HG02588 (cell line): Measurements from ENCODE around the gene GOLT1A.
"Not testable (repeated sequence)": the region's sequence is repeated elsewhere in the genome, so short reads cannot be mapped to it uniquely, and the experiment has no call there.

Source experiments
- ATAC-seq: cut with Tn5 transposase; IDR thresholded peaks from one replicate; pipeline ENCODE4 v1.9.1; 2021; ENCODE audit warnings: mild to moderate bottlenecking, moderate library complexity; ENCODE audit not compliant: unreplicated experiment

Gene GOLT1A

GRCh38 chr1:204249736-204250427 is 36.1 kb upstream of the GOLT1A start:
- no peak for ATAC-seq

DNA sequence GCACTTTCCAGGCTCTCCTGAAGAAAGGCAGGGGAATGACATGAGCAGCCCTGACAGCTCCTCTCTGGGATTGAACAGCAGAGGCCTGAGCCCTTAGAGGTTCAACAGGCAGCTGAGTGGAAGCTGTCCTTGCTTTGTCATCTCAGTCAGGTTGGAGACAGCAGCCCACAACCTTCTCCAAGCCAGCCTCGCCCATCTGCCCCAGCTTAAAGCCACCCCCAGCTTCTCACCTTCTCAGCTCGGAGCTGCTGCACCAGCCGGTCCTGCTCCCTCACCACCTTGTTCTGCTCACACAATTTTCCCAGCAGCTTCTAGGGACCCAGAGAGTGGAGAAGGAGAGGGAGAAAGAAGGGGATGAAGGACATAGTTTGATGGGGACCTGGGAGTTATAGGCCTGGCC is 35.2 kb upstream of the GOLT1A start:
- ATAC-seq: no peak

DNA sequence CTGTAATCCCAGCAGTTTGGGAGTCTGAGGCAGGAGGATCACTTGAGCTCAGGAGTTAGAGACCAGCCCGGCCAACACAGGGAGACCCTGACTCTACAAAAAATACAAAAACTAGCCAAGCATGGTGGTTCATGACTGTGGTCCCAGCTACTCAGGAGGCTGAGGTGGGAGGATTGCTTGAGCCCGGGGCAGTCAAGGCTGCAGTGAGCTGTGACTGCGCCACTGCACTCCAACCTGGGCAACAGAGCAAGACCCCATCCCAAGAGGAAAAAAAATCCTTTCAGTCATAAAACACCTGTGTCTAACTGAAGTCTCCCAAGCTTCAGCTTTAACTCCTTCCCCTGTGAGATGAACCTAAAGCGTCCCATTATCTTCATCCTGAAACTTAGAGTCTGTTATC is 33.1 kb upstream of the GOLT1A start:
- ATAC-seq: no peak

GRCh38 chr1:204242920-204243319 is 29.1 kb upstream of the GOLT1A start:
- no peak for ATAC-seq

GRCh38 chr1:204241914-204242313 is 28.1 kb upstream of the GOLT1A start:
- no peak for ATAC-seq

DNA sequence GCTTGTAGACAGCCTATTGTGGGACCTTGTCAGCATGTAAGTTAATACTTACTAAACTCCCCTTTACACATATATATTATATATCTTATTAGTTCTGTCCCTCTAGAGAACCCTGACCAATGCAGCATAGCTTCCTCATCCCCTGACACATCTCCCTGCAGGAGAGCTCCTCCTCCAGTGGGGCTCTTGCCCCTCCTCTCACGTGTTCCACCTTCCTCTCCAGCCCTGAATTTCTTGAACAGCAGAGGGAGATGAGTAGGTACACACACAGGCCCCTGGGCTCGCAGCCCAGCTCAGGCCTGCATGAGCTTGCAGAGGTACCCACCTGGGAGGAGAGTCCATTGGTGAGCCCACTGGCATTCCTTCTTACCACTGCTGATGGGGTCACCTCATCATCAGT is 27.3 kb upstream of the GOLT1A start:
- ATAC-seq: no peak

DNA sequence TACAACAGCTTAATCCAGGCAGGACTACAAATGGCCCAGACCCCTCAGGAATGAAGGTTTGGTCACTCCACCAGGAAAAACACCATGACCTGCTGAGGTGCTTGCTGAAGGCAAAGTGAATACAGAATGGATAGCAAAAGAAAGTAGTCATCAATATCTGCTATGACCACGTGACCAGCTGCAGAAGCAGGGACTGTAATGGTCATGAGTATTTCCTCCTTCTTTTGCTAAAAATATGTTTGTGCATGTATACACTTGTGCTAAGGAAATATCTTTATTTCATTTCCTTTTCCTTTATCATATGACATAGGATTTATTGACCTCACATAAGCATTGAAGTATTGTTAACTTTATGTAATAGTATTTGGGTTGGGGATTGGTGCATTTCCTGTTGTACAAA is 26.4 kb upstream of the GOLT1A start:
- no peak for ATAC-seq

GRCh38 chr1:204239401-204239800 is 25.6 kb upstream of the GOLT1A start:
- ATAC-seq: not testable (repeated sequence)

DNA sequence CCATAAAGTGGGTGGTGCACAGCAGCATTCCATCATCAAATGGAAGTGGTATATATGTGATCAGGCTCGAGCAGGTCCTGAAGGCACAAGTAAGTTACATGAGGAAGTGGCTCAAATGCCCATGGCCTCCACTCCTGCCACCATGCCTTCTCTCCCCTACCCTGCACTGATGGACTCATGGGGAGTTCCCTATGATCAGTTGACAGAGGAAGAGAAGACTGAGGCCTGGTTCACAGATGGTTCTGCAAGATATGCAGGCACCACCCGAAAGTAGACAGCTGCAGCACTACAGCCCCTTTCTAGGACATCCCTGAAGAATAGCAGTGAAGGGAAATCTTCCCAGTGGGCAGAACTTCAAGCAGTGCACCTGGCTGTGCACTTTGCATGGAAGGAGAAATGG is 24.7 kb upstream of the GOLT1A start:
- ATAC-seq: not testable (repeated sequence)

DNA sequence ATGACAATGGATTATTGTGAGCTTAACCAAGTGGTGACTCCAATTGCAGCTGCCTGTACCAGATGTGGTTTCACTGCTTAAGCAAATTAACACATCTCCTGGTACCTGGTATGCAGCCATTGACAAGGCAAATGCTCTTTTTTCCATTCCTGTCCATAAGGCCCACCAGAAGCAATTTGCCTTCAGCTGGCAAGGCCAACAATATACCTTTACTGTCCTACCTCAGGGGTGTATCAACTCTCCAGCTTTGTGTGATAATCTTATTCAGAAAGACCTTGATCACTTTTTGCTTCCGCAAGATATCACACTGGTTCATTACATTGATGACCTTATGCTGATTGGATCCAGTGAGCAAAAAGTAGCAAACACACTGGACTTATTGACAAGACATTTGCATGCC is 23.7 kb upstream of the GOLT1A start:
- not testable (repeated sequence) for ATAC-seq

- no peak for ATAC-seq
These were observed 18.7 kb upstream of the GOLT1A start for GRCh38 chr1:204232526-204232925.

GRCh38 chr1:204230211-204230610 is 16.4 kb upstream of the GOLT1A start:
- no peak for ATAC-seq

GRCh38 chr1:204228896-204229295 is 15.1 kb upstream of the GOLT1A start:
- ATAC-seq: no peak

DNA sequence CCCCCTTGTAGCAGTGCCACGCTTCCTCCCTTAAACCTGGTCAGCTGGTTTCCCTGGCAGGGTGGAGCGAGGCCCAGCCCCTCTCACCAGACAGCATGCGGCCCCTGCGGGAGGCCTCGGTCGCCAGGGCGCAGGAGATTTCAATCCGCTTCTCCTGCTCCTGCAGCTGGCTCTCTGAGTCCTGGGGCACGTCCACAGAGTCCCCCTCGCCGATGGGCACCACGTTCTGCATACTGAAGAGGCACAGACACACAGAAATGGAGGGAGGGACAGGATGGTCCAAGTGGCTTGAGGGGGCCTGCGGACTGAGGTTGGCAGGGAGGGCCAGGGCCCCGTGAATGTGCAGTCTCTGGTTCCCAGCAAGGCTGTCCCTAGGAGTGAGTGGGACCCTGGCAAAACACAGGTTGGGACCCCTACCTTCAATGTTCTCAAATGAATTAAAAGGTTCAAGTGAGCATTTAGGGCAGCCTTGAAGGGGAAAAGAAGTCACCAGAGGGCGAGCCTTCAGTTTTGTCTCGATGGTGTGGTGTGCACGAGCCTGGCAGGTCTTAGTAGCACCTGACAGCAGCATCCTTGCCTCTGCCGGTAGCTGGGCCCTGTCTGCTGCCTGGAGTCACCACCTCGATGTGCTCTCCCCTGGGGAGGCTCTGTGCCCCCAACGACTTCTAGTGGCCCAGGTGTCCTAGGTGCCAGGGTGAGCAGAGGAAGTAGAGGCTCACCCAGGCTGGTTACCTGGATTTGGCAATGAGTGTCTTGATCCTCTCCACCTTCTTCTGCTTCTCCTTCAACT is 14.4 kb upstream of the GOLT1A start:
- no peak for ATAC-seq

DNA sequence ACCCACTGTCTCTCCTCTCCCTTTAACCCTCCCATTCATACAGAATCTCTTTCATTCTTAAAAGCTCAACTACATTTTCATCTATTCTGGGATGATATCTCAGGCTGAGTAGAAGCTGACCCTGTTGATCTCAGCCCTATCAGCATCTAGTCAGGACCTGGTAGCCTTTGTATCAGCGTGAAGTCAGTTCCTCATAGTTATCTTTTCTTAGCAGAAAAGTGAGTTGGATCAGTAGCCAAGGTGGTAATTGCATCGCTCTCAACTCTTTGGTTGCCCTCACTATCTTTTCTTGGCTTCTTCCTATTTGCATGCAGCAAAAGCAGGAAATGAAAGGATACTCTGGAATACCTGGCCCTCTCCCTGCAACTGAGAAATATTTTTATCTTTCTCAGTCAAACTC is 13.6 kb upstream of the GOLT1A start:
- no peak for ATAC-seq

GRCh38 chr1:204225841-204226735 is 12.3 kb upstream of the GOLT1A start:
- no peak for ATAC-seq

DNA sequence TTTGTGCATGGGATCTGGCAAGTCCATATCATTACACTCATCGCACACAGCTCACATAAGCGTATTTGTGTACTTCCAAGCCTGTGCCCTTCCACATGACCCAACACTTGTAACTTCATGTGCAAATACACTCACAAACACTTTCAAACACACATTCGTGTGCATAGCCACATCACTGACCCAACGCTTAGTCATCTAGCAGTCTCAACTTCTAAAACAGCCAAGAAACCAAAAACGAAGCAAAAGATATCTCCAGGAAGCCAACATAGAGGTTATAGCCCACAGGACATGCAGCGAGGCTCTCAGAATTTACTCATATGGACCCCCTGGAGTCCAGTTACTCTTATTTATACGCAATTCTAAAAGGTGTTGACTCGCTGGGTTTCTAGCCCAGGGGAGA is 10.9 kb upstream of the GOLT1A start:
- no peak for ATAC-seq

- ATAC-seq: no peak
These were observed 9.5 kb upstream of the GOLT1A start for GRCh38 chr1:204223129-204223860.

DNA sequence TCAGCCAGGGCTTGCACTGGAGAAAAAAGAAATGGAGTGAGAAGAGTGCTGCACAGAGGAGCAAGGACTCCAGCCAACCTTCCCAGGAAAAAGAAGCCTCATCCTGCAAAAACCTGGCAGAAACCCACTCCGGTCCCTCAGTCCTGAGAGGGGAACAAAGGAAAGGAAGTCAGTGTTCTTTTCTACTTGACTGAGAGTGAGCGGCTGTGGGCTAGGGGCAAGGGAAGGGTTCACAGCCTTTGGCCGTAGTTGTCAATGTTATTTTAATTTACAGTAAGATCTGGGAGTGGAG is 8.9 kb upstream of the GOLT1A start:
- ATAC-seq: no peak

DNA sequence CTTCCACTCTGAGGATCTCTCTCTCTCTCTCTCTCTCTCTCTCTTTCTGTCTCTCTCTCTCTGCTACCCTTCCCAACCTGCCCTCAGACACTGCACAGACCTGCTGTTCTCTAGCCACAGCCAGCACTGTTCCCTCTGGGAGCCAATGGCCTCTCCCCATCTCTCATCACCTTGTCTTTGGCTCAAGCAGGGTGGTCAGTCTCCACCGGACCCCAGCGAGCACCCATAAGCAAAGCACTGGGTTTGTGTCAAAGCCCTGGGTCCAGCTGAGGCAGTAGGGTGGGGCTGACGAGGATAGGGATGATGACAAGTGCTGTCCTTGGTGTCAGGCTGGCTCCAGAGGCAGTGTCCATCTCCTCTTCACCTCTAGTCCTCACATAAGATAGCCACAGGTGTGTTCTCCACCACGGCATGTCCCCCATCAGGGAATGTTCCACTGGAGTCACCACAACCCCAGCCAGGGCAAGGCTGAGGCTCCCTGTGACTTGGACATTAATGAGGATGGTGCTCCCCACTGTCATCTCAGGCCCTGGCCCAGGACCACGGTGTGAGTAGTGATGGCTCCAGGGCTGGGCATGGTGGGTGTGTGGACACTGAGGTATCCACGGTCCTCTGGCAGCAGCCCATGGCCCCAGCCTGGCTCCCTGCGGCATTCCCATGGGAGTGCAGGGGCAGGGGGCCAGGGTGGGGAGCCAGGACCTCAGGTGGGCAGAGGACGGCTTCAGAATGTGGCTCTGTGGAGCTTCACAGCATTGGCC is 8.4 kb upstream of the GOLT1A start:
- no peak for ATAC-seq
